Neural progenitor cell (in vitro differentiated cells): ENCODE data around the gene ACOXL. TPM values are rescaled to one million over a fixed set of nuclear protein-coding genes. Genes with fewer than 3 reads are reported as not detected.

Experiments
- DNase-seq: peaks from one replicate; pipeline ENCODE4 v3.0.0-alpha.2; 2016; ENCODE audit warnings: low spot score
- H2AFZ ChIP-seq: fragments of 200-600 bp; sonication (generic); replicated peaks from 2 replicates; pipeline ENCODE4 v1.6.1; 2016; ENCODE audit warnings: antibody characterized with exemption
- H3F3A ChIP-seq: fragments of 200-600 bp; sonication (generic); 2 replicates; pipeline ENCODE4 v1.6.1; 2016; ENCODE audit warnings: antibody characterized with exemption, low read depth
- H3K27ac ChIP-seq: fragments of 200-600 bp; sonication (generic); 2 replicates; pipeline ENCODE4 v1.5.1; 2016; ENCODE audit warnings: mild to moderate bottlenecking
- H3K27me3 ChIP-seq: fragments of 200-600 bp; sonication (generic); 2 replicates; pipeline ENCODE4 v1.6.1; 2016; ENCODE audit warnings: mild to moderate bottlenecking, moderate library complexity
- H3K36me3 ChIP-seq: fragments of 200-600 bp; sonication (generic); 2 replicates; pipeline ENCODE4 v1.5.1; 2016
- H3K4me1 ChIP-seq: fragments of 200-600 bp; sonication (generic); 2 replicates; pipeline ENCODE4 v1.6.1; 2016; ENCODE audit warnings: mixed run types
- H3K4me2 ChIP-seq: fragments of 200-600 bp; sonication (generic); 2 replicates; pipeline ENCODE4 v1.6.1; 2016
- H3K4me3 ChIP-seq: fragments of 200-600 bp; sonication (generic); 2 replicates; pipeline ENCODE4 v1.5.1; 2016
- H3K79me2 ChIP-seq: fragments of 200-600 bp; sonication (generic); 2 replicates; pipeline ENCODE4 v1.6.1; 2016; ENCODE audit warnings: low read depth
- H3K9ac ChIP-seq: fragments of 200-600 bp; sonication (generic); 2 replicates; pipeline ENCODE4 v1.6.1; 2016
- H3K9me3 ChIP-seq: fragments of 200-600 bp; sonication (generic); 2 replicates; pipeline ENCODE4 v1.5.1; 2016; ENCODE audit warnings: low read depth
- H4K20me1 ChIP-seq: fragments of 200-600 bp; sonication (generic); 2 replicates; pipeline ENCODE4 v1.6.1; 2016; ENCODE audit warnings: low read depth
- H3K27ac Mint-ChIP-seq: 3 replicates; pipeline ENCODE4 v1.8.0; 2021; ENCODE audit warnings: mixed read lengths
- H3K27me3 Mint-ChIP-seq: 2 replicates; pipeline ENCODE4 v1.8.0; 2022; ENCODE audit warnings: low read depth, mild to moderate bottlenecking, inconsistent platforms, moderate library complexity, mixed read lengths; ENCODE audit not compliant: insufficient read depth
- H3K36me3 Mint-ChIP-seq: 3 replicates; pipeline ENCODE4 v1.8.0; 2021; ENCODE audit warnings: mixed read lengths
- H3K4me1 Mint-ChIP-seq: 3 replicates; pipeline ENCODE4 v1.8.0; 2021; ENCODE audit warnings: mixed read lengths
- H3K4me3 Mint-ChIP-seq: 3 replicates; pipeline ENCODE4 v1.8.0; 2021; ENCODE audit warnings: mild to moderate bottlenecking, moderate library complexity, mixed read lengths
- H3K9me3 Mint-ChIP-seq: 3 replicates; pipeline ENCODE4 v1.8.0; 2020; ENCODE audit warnings: mixed read lengths
- CTCF ChIP-seq: fragments of 200-600 bp; sonication (generic); IDR thresholded peaks from 2 replicates; pipeline ENCODE4 v1.5.1; 2017; ENCODE audit warnings: antibody characterized with exemption, mild to moderate bottlenecking
- EZH2 ChIP-seq: fragments of 200-600 bp; sonication (generic); IDR thresholded peaks from 2 replicates; pipeline ENCODE4 v1.6.1; 2017; ENCODE audit warnings: antibody characterized with exemption, mild to moderate bottlenecking, moderate library complexity
- EZH2phosphoT487 ChIP-seq: fragments of 200-600 bp; sonication (generic); IDR thresholded peaks from 2 replicates; pipeline ENCODE4 v1.6.1; 2017; ENCODE audit warnings: antibody characterized with exemption
- total RNA-seq: library from RNA; depleted of rRNA; stranded (reverse); fragments of >200 nt; gene quantifications from 2 replicates; pipeline ENCODE4 v1.2.3, GENCODE V29; 2015; ENCODE audit warnings: low replicate concordance

Gene ACOXL
- total RNA-seq, 1 donor from 2014 or later, result 2.9 TPM

DNA sequence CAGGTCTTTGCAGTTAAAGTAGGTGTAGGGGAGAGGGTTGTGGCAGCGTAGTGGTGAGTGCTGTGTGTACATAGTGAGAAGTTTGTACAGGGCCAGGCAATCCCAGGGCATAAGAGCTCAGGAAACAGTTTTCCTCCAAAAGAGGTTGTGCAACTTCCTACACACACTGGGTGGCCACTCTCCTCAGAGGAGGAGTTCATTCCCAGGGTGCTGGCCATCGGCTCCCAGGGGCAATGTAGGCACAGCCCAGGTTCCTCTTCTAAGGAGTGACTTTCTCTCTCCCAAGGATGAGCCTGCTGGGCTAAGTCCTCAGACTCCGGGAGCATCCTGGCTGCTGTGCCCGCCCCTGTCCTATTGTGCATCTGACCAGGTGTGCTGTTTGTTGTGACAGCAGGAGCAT is 3.0 kb downstream of the ACOXL start:
- Histone ChIP-seq H3K27ac (no peak overlapping the region), H3K4me3 (no peak overlapping the region), H3K9ac (no peak overlapping the region), H3K36me3 (no peaks in the 10 kb centered on the region), H3K79me2 (peaks cover 69% of the 10 kb centered on the region), H3K9me3 (no peaks in the 10 kb centered on the region), H3K4me2 (no peak overlapping the region), H3K27me3 (peaks cover 41% of the 10 kb centered on the region), H4K20me1 (no peaks in the 10 kb centered on the region), H2AFZ (no peak overlapping the region), H3F3A (peaks cover 36% of the 10 kb centered on the region), H3K4me1 (peaks cover 6% of the 10 kb centered on the region)
- no peak overlapping the region for H3K27ac Mint-ChIP-seq
- no peak overlapping the region for H3K4me3 Mint-ChIP-seq
- H3K4me1 Mint-ChIP-seq, result peaks cover 12% of the 10 kb centered on the region
- H3K36me3 Mint-ChIP-seq, result no peaks in the 10 kb centered on the region
- peaks cover 51% of the 10 kb centered on the region for H3K27me3 Mint-ChIP-seq
- H3K9me3 Mint-ChIP-seq, result peaks cover 27% of the 10 kb centered on the region
- TF ChIP-seq EZH2phosphoT487 (no peak), EZH2 (no peak), CTCF (no peak)
- no peak for DNase-seq

- no peak overlapping the region for H3K9ac ChIP-seq
- H3K36me3 ChIP-seq, result no peaks in the 10 kb centered on the region
- Mint-ChIP-seq H3K9me3 (peaks cover 10% of the 10 kb centered on the region), H3K4me1 (peaks cover 9% of the 10 kb centered on the region), H3K27me3 (peaks cover 31% of the 10 kb centered on the region), H3K36me3 (no peaks in the 10 kb centered on the region), H3K4me3 (no peak overlapping the region), H3K27ac (no peak overlapping the region)
- H3K4me3 ChIP-seq, result no peak overlapping the region
- H3K27ac ChIP-seq, result no peak overlapping the region
- H4K20me1 ChIP-seq, result no peaks in the 10 kb centered on the region
- no peaks in the 10 kb centered on the region for H3K9me3 ChIP-seq
- H3K79me2 ChIP-seq, result peaks cover 82% of the 10 kb centered on the region
- H3K4me1 ChIP-seq, result peaks cover 6% of the 10 kb centered on the region
- peaks cover 23% of the 10 kb centered on the region for H3F3A ChIP-seq
- TF ChIP-seq EZH2phosphoT487 (no peak), CTCF (no peak)
- peaks cover 19% of the 10 kb centered on the region for H3K27me3 ChIP-seq
- no peak for DNase-seq
- no peak overlapping the region for H3K4me2 ChIP-seq
- H2AFZ ChIP-seq, result no peak overlapping the region
These were observed 5.4 kb downstream of the ACOXL start for GRCh38 chr2:110737783-110738182.

- H3K27ac ChIP-seq, result no peak overlapping the region
- H4K20me1 ChIP-seq, result no peaks in the 10 kb centered on the region
- no peak overlapping the region for H3K4me2 ChIP-seq
- Mint-ChIP-seq H3K27me3 (peaks cover 12% of the 10 kb centered on the region), H3K9me3 (peaks cover 4% of the 10 kb centered on the region), H3K36me3 (no peaks in the 10 kb centered on the region), H3K4me3 (no peak overlapping the region), H3K27ac (no peak overlapping the region), H3K4me1 (no peaks in the 10 kb centered on the region)
- DNase-seq, result no peak
- peaks cover 71% of the 10 kb centered on the region for H3K79me2 ChIP-seq
- no peaks in the 10 kb centered on the region for H3K27me3 ChIP-seq
- peaks cover 6% of the 10 kb centered on the region for H3F3A ChIP-seq
- H3K9ac ChIP-seq, result no peak overlapping the region
- H3K9me3 ChIP-seq, result no peaks in the 10 kb centered on the region
- no peaks in the 10 kb centered on the region for H3K36me3 ChIP-seq
- H2AFZ ChIP-seq, result no peak overlapping the region
- no peak overlapping the region for H3K4me3 ChIP-seq
- TF ChIP-seq EZH2phosphoT487, result no peak
- TF ChIP-seq EZH2, result no peak
- no peak for TF ChIP-seq CTCF
- no peaks in the 10 kb centered on the region for H3K4me1 ChIP-seq
These were observed 8.5 kb downstream of the ACOXL start for GRCh38 chr2:110740747-110741349.
